GM18526 (cell line): ENCODE results near the gene RFESD.
A peak's percentile ranks its signal among the peaks of the same experiment; 100 is the strongest.

Source experiments
- POLR2A ChIP-seq: IDR thresholded peaks from 3 replicates; pipeline ENCODE4 v1.6.1; 2011; ENCODE audit not compliant: insufficient read length; ENCODE audit errors: extremely low read depth

Gene RFESD

DNA sequence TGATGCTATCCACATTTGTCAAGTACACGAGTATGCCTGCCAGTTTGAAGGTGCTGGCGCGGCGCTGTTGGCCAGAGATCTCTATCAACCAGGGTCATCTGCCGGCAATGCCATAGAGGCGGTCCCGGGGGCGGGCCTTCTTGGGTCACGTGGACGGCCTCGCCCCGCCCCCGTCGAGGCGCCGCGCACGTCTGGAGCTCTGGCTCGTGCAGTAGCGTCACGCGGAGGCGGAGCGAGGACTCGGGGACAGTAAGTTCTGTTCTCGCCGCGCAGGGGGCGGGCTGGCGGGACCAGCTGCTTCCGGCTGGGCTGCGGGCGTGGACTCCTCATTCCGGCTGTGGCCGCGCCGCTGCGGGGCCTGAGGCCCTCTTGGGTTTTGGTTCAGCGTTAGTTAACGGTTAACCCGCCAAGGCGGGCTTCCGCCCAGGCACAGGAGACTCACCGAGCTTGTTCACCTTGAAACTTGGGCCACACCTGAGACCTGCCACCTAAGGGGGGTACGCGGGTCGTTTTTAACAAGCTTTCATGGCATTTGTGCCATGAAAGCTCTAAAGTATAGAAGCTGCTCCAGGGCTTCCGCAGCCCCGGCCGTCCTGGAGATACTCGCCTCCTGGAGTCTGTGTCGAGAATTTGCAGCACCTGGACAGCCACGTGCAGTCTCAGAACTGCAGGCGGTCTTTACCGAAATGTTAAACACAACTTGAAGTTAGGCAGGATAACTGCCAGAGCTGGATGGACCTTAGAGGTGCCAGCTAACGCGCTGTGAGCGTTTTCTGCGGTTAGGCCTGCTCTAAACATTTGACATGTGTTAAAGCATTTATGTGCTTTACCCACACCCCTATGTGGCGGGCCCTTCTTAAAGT, at the start of gene RFESD:
Gene RFESD (plus strand): TSS at position 209 of the 863 bp plus-strand sequence. CDS start 5,495 bp downstream, outside the sequence.
- TF ChIP-seq POLR2A, result peak; percentile 58

DNA sequence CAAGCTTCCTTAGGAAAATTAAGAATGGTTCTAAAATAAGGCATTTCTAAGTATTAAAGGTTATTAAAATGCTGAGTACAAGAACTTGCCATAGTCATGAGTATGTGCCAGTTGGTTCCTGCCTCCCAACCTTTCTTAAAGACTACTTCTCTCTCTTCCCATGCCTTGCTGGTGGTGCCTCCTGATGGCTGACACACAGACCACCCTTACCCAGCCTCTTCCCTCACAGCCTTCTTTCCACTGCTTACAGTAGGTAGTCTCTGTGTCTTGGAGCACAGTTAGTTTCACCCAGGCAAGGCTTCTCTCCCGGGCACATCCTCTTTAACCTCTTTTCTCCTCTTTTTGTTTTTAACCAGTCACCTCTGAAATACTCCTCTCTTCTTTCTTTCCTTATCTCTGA, 47.3 kb upstream of the RFESD start:
- no peak for TF ChIP-seq POLR2A

DNA sequence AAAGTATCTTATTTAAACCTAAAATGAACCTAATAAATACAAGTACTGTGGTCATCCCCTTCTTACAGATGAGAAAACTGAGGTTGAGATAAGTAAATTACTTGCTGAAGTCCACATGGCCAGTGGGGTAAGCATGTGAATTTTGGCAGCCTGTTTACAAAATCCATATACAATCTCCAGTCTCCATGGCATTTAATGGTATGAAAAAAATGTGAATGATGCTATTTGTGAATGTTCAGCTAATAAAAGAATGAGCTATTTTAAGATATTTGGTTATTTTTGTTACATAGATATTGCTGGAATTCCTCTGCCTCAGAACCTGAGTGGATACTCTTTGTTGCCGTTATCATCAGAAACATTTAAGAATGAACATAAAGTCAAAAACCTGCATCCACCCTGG, 46.0 kb upstream of the RFESD start:
- TF ChIP-seq POLR2A, result no peak

DNA sequence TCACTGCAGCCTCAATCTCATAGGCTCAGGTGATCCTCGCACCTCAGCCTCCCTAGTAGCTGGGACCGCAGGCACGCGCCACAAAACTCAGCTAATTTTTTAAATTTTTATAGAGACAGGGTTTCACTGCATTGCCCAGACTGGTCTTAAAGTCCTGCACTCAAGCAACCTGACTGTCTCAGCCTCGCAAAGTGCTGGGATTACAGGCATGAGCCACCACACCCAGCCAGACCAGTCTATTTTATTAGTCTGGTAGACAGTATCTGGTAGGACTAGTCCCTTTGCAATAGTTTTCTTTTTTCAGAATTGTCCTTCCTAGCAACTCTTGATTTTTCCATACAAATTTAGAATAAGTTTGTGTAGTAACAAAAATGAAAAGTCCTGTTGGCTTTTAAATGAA, 40.8 kb upstream of the RFESD start:
- no peak for TF ChIP-seq POLR2A

DNA sequence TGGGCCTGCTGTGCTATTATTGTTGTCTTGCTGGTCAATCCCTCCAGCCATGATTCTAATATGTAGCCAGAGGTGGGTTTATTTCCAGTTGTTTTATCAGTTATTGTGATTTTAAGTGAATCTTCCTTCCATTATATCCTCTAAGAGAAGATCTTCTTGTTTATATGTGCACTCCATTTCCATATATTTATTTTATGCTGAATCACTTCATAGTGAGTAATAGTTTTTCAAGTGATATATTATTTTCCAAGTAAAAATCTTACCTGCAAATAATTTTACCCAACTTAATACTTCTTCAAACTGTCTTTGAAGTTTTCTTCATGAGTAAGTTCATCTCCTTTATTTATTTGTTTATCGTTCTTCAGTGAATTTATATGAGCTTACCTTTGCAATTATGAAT, 40.2 kb upstream of the RFESD start:
- TF ChIP-seq POLR2A, result no peak

DNA sequence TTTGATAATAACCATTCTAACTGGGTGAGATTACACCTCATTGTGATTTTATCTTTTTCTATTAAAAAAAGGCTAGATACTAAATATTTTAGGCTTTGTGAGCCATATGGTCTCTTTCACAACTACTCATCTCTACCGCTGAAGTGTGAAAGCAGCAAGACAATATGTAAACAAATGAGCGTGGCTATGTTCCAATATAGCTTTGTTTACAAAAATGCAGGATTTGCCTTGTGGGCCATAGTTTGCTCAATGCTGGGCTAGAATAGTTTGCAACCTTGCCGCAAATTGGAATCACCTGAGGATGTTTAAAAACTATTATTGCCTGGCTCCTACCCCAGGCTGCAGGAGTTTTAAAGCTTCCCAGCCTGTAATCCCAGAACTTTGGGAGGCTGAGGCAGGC, 36.9 kb upstream of the RFESD start:
- TF ChIP-seq POLR2A, result no peak

DNA sequence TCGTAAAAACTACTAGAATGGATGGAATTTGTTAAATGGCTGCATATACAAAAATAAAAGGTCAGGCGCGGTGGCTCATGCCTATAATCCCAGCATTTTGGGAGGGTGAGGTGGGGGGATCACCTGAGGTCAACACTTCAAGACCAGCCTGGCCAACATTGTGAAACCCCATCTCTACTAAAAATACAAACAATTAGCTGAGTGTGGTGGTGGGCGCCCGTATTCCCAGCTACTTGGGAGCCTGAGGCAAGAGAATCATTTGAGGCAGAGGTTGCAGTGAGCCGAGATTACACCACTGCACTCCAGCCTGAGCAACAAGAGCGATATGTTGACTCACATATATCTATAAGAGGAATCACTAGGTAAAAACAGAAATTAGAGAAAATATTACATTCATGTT, 36.0 kb upstream of the RFESD start:
- TF ChIP-seq POLR2A, result no peak

DNA sequence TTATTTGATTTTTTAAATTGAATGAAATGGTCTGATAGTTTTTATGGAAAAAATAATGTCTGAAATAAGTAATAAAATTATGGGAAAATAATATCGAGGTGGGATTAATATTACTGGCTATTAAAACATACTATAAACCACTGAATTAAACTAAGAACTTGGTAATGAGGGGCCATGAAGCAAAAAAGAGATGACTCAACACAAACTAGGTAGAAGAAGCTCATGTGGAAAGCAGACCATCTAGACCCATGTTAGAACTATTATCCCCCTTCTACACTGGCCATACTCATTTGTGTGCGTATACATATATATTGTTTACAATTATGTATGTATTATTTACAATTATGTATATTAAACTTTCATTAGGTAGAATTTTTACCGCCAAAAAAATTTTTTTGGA, 35.2 kb upstream of the RFESD start:
- no peak for TF ChIP-seq POLR2A

DNA sequence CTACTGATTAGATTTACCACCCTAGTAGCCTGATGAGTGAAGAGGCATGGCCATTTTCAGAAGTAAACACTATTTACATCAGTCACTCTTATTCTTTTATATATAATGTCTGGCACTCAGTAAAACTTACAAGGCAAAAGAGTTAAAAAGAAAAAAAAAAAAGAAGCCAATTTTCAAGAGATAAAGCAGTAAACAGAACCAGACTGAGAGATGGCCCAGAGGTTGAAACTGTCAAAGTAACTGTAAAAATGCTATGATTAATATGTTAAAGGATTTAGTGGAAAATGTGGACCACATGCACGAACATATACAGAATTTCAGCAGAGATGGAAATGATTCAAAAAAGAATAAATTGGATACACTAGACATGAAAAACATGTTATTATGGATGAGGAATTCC, 33.1 kb upstream of the RFESD start:
- TF ChIP-seq POLR2A, result no peak

DNA sequence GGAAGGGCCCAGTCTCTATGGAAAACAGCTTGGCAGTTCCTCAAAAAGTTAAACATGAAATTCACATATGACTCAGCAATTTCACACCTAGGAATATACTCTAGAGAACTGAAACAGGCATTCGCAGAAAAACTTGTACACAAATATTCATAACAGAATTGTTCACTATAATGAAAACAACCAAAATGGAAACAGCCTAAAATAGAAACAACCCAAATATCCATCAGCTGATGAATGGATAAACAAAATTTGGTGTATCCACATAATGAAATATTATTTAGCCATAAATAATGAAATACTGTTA, 31.5 kb upstream of the RFESD start:
- TF ChIP-seq POLR2A, result no peak

DNA sequence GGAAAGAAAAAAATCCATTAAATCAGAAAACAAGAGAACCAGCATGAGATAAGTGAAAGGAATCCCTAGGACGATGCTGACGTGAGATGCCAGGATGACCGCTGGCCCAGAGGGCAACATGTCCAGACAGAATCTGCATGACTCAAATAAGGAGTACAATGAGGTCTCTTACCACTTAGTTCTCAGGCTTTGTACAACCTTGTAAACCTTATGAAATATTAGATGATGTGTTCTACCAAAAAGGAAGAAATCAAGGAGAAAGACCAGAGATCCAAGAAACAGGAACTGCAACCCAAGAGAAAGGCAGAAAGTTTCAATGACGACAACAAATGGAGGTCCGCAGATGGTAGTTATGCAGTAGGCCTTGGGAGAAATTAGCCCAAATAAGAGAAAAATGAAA, 29.5 kb upstream of the RFESD start:
- no peak for TF ChIP-seq POLR2A

DNA sequence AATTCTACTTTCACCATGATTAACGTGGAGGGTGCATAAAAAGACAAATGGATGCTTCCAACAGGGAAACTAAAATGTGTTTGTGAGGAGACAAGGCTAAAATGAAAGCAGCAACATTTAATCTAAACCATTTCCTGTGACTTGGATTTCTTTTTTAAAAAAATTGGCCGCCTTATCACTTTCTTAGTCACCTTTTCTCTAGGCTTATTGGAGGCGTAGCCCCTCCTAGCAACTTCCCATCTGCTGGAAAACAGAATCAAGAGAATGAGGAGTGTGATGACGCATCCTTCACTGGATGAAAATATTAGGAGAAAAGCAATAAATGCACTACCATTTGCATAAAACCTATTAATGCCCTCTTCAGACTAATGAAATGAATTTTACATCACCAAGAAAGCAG, 27.5 kb upstream of the RFESD start:
- no peak for TF ChIP-seq POLR2A

DNA sequence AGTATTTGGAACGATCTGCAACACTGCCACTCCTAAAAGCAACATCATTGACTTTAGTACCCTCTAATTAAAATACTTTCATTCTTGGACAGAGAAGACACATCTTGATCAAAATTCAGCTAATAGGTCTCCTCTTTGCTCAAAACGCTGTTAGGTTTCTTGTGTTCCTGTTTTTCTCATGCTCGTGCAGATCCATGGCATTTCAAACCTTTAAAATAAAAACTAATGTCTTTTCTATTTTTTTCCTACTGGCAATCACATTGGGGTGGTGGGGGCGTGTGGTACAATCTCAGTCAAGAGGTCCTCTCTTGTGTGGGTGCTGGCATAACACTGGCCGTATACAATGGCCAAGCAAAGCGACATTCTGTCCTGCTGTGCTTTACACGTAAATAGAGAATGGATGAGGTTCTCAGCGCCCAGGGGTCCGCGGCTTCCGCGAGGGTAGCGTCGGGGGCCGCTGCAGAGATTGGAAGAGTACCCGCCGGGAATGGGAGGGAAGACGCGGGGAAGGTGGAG, 27.0 kb upstream of the RFESD start:
- TF ChIP-seq POLR2A, result no peak

DNA sequence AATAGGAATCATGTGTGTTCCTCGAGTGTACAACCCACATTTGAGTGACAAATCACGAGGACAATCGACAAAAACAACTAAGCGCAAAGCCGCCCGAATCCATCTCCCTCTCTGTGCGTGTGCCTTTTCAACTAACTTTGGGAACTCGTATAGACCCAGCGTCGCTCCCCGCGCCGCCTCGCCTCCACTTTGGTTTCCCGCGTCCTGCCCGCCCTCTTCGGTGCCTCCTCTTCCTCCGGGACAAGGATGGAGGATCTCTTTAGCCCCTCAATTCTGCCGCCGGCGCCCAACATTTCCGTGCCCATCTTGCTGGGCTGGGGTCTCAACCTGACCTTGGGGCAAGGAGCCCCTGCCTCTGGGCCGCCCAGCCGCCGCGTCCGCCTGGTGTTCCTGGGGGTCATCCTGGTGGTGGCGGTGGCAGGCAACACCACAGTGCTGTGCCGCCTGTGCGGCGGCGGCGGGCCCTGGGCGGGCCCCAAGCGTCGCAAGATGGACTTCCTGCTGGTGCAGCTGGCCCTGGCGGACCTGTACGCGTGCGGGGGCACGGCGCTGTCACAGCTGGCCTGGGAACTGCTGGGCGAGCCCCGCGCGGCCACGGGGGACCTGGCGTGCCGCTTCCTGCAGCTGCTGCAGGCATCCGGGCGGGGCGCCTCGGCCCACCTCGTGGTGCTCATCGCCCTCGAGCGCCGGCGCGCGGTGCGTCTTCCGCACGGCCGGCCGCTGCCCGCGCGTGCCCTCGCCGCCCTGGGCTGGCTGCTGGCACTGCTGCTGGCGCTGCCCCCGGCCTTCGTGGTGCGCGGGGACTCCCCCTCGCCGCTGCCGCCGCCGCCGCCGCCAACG, 26.3 kb upstream of the RFESD start, which contains the start of gene GPR150:
Gene GPR150 (plus strand): TSS at position 58 of the 840 bp plus-strand sequence. CDS start 189 bp downstream, at position 247.
- TF ChIP-seq POLR2A, result peak; percentile 32

DNA sequence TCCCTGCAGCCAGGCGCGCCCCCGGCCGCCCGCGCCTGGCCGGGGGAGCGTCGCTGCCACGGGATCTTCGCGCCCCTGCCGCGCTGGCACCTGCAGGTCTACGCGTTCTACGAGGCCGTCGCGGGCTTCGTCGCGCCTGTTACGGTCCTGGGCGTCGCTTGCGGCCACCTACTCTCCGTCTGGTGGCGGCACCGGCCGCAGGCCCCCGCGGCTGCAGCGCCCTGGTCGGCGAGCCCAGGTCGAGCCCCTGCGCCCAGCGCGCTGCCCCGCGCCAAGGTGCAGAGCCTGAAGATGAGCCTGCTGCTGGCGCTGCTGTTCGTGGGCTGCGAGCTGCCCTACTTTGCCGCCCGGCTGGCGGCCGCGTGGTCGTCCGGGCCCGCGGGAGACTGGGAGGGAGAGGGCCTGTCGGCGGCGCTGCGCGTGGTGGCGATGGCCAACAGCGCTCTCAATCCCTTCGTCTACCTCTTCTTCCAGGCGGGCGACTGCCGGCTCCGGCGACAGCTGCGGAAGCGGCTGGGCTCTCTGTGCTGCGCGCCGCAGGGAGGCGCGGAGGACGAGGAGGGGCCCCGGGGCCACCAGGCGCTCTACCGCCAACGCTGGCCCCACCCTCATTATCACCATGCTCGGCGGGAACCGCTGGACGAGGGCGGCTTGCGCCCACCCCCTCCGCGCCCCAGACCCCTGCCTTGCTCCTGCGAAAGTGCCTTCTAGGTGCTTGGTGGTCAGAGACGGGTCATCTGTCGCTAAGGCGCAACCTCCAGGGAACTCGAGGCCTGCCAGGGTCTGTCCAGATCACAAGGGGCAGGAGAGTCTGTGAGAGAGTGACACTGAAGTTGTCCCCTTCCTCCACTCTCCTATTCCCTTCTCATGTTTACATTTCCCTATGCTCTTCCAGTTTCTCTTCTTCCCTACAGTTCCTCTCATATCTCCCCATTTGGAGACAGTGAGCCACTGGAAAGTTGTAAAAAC, 25.4 kb upstream of the RFESD start:
- TF ChIP-seq POLR2A, result no peak

DNA sequence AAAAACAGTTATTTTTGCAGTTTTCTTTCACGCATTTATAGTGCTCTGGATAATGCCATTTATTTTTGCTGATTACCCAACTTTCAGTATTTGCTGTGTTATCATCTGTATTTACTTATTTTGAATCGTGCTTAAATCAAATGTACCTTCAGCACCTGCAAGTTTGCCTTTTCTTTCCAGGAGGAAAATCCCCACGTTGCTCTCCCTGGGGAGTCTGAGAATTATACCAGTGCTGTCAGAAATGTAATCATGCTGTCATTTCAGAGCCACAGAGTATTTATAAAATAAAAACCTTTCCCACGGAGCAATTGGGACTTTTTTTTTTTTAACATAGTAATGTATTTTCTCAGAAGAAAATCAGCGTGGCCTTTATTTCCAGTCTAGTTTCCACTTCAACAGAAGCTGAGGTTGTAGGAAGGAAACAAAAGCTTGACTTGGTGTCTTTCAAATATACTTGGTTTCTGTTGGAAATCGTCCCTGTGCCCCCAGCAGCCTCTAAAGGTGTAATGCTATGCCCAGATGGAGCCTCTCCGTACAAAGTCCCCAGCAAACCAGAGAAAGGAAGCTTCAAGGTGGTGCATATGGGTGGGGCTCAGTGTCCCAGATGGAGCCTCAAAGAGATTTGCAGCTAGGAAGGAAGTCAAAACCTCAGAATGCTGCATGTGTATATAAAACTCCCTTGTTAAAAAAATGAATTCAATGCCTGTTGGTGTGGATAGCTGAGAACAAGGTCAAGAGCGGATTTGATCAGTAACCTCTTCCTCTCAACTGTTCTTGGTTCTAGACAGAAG, 24.5 kb upstream of the RFESD start:
- no peak for TF ChIP-seq POLR2A
